ENCODE measurements around the gene RAP1A. TPM values are rescaled to one million over a fixed set of nuclear protein-coding genes. Genes with fewer than 3 reads are reported as not detected.

RAP1A gene
- total RNA-seq, 1 donor from 2014 or later = 326 TPM

GRCh38 chr1:111639602-111640198 is 20.1 kb downstream of the RAP1A start:
- no peak for DNase-seq (ENCODE audit: low spot score)
- peaks cover 55% of the 10 kb centered on the region for H3K4me1 Mint-ChIP-seq (ENCODE audit: low read depth)
- peaks cover 30% of the 10 kb centered on the region for H3K36me3 Mint-ChIP-seq (ENCODE audit: low read depth)
- no peaks in the 10 kb centered on the region for H3K27me3 Mint-ChIP-seq (ENCODE audit: insufficient read depth)
- H3K4me3 Mint-ChIP-seq = no peak overlapping the region
- intact Hi-C loops (cut with micrococcal nuclease) = loop anchor here (2.0 kb wide), 1 partner anchor 15 kb away; no protein-coding TSS in a partner anchor
- no peak overlapping the region for H3K27ac Mint-ChIP-seq
- H3K9me3 Mint-ChIP-seq = no peaks in the 10 kb centered on the region

- peaks cover 62% of the 10 kb centered on the region for H3K4me1 Mint-ChIP-seq (ENCODE audit: low read depth)
- intact Hi-C loops (cut with micrococcal nuclease) = no loop called here
- peaks cover 32% of the 10 kb centered on the region for H3K36me3 Mint-ChIP-seq (ENCODE audit: low read depth)
- peak overlapping the region; percentile 67 for H3K27ac Mint-ChIP-seq
- DNase-seq (ENCODE audit: low spot score) = no peak
- no peaks in the 10 kb centered on the region for H3K27me3 Mint-ChIP-seq (ENCODE audit: insufficient read depth)
- no peak overlapping the region for H3K4me3 Mint-ChIP-seq
- H3K9me3 Mint-ChIP-seq = no peaks in the 10 kb centered on the region
Observed at GRCh38 chr1:111643097-111643496, 23.5 kb downstream of the RAP1A start.

- Mint-ChIP-seq H3K4me1 (ENCODE audit: low read depth) (peaks cover 63% of the 10 kb centered on the region), H3K4me3 (no peak overlapping the region), H3K9me3 (no peaks in the 10 kb centered on the region), H3K27me3 (ENCODE audit: insufficient read depth) (no peaks in the 10 kb centered on the region), H3K27ac (peak overlapping the region; percentile 67), H3K36me3 (ENCODE audit: low read depth) (peaks cover 35% of the 10 kb centered on the region)
- DNase-seq (ENCODE audit: low spot score) = no peak
- intact Hi-C loops (cut with micrococcal nuclease) = no loop called here
Observed at GRCh38 chr1:111643696-111644095, 24.1 kb downstream of the RAP1A start.

- peaks cover 41% of the 10 kb centered on the region for H3K36me3 Mint-ChIP-seq (ENCODE audit: low read depth)
- no peak for DNase-seq (ENCODE audit: low spot score)
- H3K9me3 Mint-ChIP-seq = no peaks in the 10 kb centered on the region
- intact Hi-C loops (cut with micrococcal nuclease) = no loop called here
- no peak overlapping the region for H3K4me3 Mint-ChIP-seq
- no peaks in the 10 kb centered on the region for H3K27me3 Mint-ChIP-seq (ENCODE audit: insufficient read depth)
- H3K27ac Mint-ChIP-seq = peak overlapping the region; percentile 62
- H3K4me1 Mint-ChIP-seq (ENCODE audit: low read depth) = peaks cover 64% of the 10 kb centered on the region
Observed at GRCh38 chr1:111644506-111644905, 24.9 kb downstream of the RAP1A start.

- Mint-ChIP-seq H3K36me3 (ENCODE audit: low read depth) (peaks cover 46% of the 10 kb centered on the region), H3K4me3 (peak overlapping the region; percentile 41), H3K4me1 (ENCODE audit: low read depth) (peaks cover 71% of the 10 kb centered on the region), H3K27ac (peak overlapping the region; percentile 89), H3K27me3 (ENCODE audit: insufficient read depth) (no peaks in the 10 kb centered on the region), H3K9me3 (no peaks in the 10 kb centered on the region)
- intact Hi-C loops (cut with micrococcal nuclease) = no loop called here
- no peak for DNase-seq (ENCODE audit: low spot score)
Observed at GRCh38 chr1:111647736-111648135, 28.1 kb downstream of the RAP1A start.

- Mint-ChIP-seq H3K27me3 (ENCODE audit: insufficient read depth) (no peaks in the 10 kb centered on the region), H3K36me3 (ENCODE audit: low read depth) (peaks cover 45% of the 10 kb centered on the region), H3K4me3 (no peak overlapping the region), H3K27ac (peak overlapping the region; percentile 65), H3K4me1 (ENCODE audit: low read depth) (peaks cover 76% of the 10 kb centered on the region), H3K9me3 (no peaks in the 10 kb centered on the region)
- intact Hi-C loops (cut with micrococcal nuclease) = no loop called here
- no peak for DNase-seq (ENCODE audit: low spot score)
Observed at GRCh38 chr1:111648806-111649205, 29.2 kb downstream of the RAP1A start.

- DNase-seq (ENCODE audit: low spot score) = no peak
- Mint-ChIP-seq H3K27me3 (ENCODE audit: insufficient read depth) (no peaks in the 10 kb centered on the region), H3K27ac (no peak overlapping the region), H3K36me3 (ENCODE audit: low read depth) (peaks cover 42% of the 10 kb centered on the region), H3K4me3 (no peak overlapping the region), H3K4me1 (ENCODE audit: low read depth) (peaks cover 77% of the 10 kb centered on the region), H3K9me3 (no peaks in the 10 kb centered on the region)
- intact Hi-C loops (cut with micrococcal nuclease) = no loop called here
Observed at GRCh38 chr1:111649227-111649626, 29.6 kb downstream of the RAP1A start.

GRCh38 chr1:111649648-111650047 is 30.1 kb downstream of the RAP1A start:
- no peak overlapping the region for H3K4me3 Mint-ChIP-seq
- intact Hi-C loops (cut with micrococcal nuclease) = no loop called here
- peaks cover 39% of the 10 kb centered on the region for H3K36me3 Mint-ChIP-seq (ENCODE audit: low read depth)

GRCh38 chr1:111653709-111654108 is 34.1 kb downstream of the RAP1A start:
- no peaks in the 10 kb centered on the region for H3K27me3 Mint-ChIP-seq (ENCODE audit: insufficient read depth)
- no peak overlapping the region for H3K4me3 Mint-ChIP-seq
- H3K9me3 Mint-ChIP-seq = no peaks in the 10 kb centered on the region
- H3K27ac Mint-ChIP-seq = peak overlapping the region; percentile 68
- peaks cover 26% of the 10 kb centered on the region for H3K36me3 Mint-ChIP-seq (ENCODE audit: low read depth)
- intact Hi-C loops (cut with micrococcal nuclease) = loop anchor here (2.0 kb wide), 2 partner anchors 15 to 29 kb away; no protein-coding TSS in a partner anchor
- H3K4me1 Mint-ChIP-seq (ENCODE audit: low read depth) = peaks cover 61% of the 10 kb centered on the region
- DNase-seq (ENCODE audit: low spot score) = no peak

More at GRCh38 chr1:111649648-111650047, 30.1 kb downstream of the RAP1A start:
- Mint-ChIP-seq H3K9me3 (no peaks in the 10 kb centered on the region), H3K4me1 (ENCODE audit: low read depth) (peaks cover 75% of the 10 kb centered on the region), H3K27me3 (ENCODE audit: insufficient read depth) (no peaks in the 10 kb centered on the region), H3K27ac (no peak overlapping the region)
- no peak for DNase-seq (ENCODE audit: low spot score)

- peak overlapping the region; percentile 3 for H3K27ac Mint-ChIP-seq
- intact Hi-C loops (cut with micrococcal nuclease) = loop anchor here (2.0 kb wide), 2 partner anchors 16 to 30 kb away; no protein-coding TSS in a partner anchor
- H3K4me3 Mint-ChIP-seq = no peak overlapping the region
- no peaks in the 10 kb centered on the region for H3K9me3 Mint-ChIP-seq
- DNase-seq (ENCODE audit: low spot score) = no peak
- peaks cover 54% of the 10 kb centered on the region for H3K4me1 Mint-ChIP-seq (ENCODE audit: low read depth)
- H3K27me3 Mint-ChIP-seq (ENCODE audit: insufficient read depth) = no peaks in the 10 kb centered on the region
- peaks cover 23% of the 10 kb centered on the region for H3K36me3 Mint-ChIP-seq (ENCODE audit: low read depth)
Observed at GRCh38 chr1:111654839-111655238, 35.2 kb downstream of the RAP1A start.

- no peak for DNase-seq (ENCODE audit: low spot score)
- intact Hi-C loops (cut with micrococcal nuclease) = loop anchor here (1.0 kb wide), 1 partner anchor 148 kb away; no protein-coding TSS in a partner anchor
- H3K4me1 Mint-ChIP-seq (ENCODE audit: low read depth) = peaks cover 43% of the 10 kb centered on the region
- H3K9me3 Mint-ChIP-seq = no peaks in the 10 kb centered on the region
- H3K36me3 Mint-ChIP-seq (ENCODE audit: low read depth) = peaks cover 16% of the 10 kb centered on the region
- no peaks in the 10 kb centered on the region for H3K27me3 Mint-ChIP-seq (ENCODE audit: insufficient read depth)
- peak overlapping the region; percentile 5 for H3K27ac Mint-ChIP-seq
- H3K4me3 Mint-ChIP-seq = no peak overlapping the region
Observed at GRCh38 chr1:111656086-111657017, 36.8 kb downstream of the RAP1A start.

GRCh38 chr1:111658622-111659021 is 39.0 kb downstream of the RAP1A start:
- intact Hi-C loops (cut with micrococcal nuclease) = no loop called here
- Mint-ChIP-seq H3K27me3 (ENCODE audit: insufficient read depth) (no peaks in the 10 kb centered on the region), H3K4me1 (ENCODE audit: low read depth) (peaks cover 38% of the 10 kb centered on the region), H3K4me3 (no peak overlapping the region), H3K27ac (no peak overlapping the region), H3K9me3 (no peaks in the 10 kb centered on the region), H3K36me3 (ENCODE audit: low read depth) (peaks cover 21% of the 10 kb centered on the region)
- DNase-seq (ENCODE audit: low spot score) = no peak

Measured in activated T-helper 1 cell treated with anti-CD3 and anti-CD28 coated beads, Interleukin-12 subunit alpha, Interleukin-12 subunit beta, Interleukin-2, Interleukin-4 antibody, amounts not matched to agents 30 ng/mL and 10 ng/mL and 1 ng/mL, durations not matched to agents 14 hours and 24 hours and 36 hours (primary cell).